Measurements from ENCODE around the gene FAM161B.
"Not testable (repeated sequence)": the region's sequence is repeated elsewhere in the genome, so short reads cannot be mapped to it uniquely, and the experiment has no call there.

Gene FAM161B

GRCh38 chr14:73942180-73942579 is 7.7 kb downstream of the FAM161B start:
- DNase-seq (ENCODE audit: low read depth), result no peak

DNA sequence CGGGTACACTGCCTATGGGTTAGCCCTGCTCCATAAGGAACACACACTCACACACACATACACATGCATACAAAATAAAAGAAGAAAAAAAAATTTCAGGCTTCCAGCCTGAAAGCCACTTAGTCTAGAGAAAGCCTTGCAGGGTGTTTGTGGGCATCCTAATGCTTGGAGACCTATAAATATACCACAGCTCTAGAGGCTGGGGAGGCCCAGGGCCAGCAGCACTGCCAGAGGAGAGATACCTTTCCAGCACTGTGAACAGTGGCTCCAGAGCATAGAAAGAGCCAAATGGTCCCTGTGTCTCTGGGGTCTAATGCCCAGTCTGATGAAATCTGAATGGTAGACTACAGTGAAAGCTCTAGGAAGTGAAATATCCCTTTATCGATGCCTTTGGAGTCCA is 12.9 kb downstream of the FAM161B start:
- DNase-seq (ENCODE audit: low read depth), result no peak

DNA sequence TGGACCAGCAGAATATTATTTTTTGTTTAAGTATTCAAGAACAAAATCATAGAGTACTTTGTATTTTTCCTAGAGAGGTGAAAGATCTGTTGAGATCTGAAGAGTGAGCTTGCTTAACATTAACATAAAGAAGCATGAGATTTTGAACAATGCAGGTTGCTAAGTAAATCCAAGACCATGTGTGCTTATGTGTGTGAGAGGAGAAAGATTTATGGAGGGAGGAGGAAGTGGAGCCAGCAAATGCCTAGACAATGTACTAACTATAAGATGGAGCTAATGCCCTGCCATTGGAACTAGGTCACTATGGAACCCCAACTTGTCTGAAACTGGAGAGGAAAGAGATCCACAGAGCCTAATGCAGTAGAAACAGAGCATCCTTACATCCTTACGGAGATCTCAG is 13.3 kb downstream of the FAM161B start:
- no peak for DNase-seq (ENCODE audit: low read depth)

- peak; percentile 9 for DNase-seq (ENCODE audit: low read depth)
These were observed 14.2 kb downstream of the FAM161B start for GRCh38 chr14:73935666-73936065.

DNA sequence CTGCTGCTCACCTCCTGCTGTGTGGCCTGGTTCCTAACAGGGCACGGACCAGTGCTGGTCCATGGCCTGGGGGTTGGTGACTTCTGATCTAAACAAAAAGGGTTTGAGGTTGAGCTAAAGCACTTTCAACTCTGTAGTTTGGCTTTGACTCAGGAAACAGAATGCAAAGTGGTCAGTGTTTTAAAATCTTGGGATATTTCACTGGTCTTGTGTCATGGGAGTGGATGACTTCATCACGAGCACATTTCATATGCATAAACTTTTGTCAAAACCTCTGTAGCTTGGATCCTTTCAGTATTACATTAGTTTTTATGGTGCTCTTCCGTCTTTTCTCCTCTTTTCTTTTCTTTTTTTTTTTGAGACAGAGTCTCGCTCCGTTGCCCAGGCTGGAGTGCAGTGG is 25.6 kb downstream of the FAM161B start:
- no peak for DNase-seq (ENCODE audit: low read depth)

DNA sequence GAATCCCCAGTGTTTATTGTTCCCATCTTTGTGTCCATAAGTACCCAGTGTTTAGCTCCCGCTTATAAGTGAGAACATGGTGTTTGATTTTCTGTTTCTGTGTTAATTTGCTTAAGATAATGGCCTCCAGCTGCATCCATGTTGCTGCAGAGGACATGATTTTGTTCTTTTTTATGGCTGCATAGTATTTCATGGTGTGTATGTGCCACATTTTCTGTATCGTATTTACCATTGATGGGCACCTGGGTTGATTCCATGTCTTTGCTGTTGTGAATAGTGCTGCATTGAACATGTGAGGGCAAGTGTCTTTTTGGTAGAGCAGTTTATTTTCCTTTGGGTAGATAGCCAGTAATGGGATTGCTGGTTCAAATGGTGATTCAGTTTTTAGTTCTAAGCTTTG is 30.4 kb downstream of the FAM161B start:
- not testable (repeated sequence) for DNase-seq (ENCODE audit: low read depth)

- no peak for DNase-seq (ENCODE audit: low read depth)
These were observed 33.6 kb downstream of the FAM161B start for GRCh38 chr14:73916324-73916723.

DNA sequence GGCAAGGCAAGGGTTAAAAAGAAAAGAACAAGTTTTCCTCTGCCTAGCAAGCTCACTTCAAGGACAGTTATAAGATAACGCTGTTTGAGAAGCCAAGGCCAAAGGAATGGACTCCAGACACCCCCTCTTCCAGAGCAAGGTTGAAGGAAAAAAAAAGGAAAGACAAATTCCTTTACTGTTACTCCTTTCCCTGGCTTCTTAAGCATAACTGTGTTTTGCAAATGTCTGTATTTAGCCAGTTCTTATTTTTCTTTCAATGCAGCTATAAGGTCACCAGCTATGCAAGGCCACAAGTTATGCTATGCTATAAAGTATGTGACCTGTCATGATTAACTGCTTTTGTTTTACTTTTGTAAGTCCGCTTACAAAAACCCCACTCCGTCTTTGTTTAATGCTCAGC is 36.6 kb downstream of the FAM161B start:
- peak; percentile 22 for DNase-seq (ENCODE audit: low read depth)

DNA sequence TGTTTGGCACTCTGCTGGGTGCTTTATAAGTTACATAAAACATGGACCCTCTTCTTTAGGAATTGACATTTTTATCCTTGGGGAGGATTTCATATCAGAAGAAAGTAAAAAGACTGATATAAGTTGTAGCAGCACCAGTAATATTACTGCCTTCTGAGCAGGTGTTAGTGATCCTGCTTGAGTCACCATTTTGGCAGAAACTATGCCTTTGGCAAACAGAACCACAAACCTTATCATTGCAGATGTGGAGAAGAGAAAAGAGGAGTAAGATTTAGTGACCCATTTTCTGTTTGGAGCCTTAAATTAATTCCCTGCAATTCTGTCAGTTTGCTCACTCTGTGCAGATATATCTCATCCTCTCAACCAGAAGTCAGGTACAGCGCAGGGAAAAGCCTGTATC is 40.2 kb downstream of the FAM161B start:
- no peak for DNase-seq (ENCODE audit: low read depth)

DNA sequence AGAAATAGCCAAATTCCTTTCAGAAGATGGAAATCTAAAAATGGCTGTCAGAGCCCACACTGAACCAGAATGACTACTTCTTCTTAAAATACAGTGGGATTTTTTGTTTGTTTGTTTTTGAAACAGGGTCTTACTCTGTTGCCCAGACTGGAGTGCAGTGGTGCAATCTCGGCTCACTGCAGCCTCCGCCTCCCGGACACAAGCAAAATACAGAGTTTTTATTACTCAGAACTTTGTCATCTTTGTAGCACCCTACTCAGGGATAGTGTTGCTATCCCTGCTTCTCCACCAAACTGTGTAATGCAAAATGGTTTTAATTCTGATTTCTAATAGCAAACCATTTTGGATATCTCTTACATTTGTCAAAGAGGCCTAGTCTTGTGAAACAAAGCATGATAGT is 46.9 kb downstream of the FAM161B start:
- peak; percentile 50 for DNase-seq (ENCODE audit: low read depth)

DNA sequence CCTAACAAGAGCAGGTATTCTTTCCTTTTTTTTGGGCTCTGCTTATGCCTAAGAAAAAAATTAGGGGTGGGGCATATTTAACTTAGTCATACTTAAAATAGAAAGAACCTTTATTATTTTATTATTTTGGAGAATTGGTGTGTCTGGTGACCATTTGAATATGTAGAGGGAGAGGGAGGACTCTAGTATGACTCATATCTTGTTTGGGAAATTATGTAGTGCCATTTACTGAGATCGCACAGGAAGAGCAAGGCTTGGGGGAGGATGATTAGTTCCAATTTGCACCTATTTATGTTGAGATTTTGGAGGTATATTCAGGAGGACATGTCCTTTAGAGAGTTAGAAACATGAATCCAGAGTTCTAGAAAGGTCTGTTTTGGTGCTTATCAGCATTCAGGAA is 53.4 kb downstream of the FAM161B start:
- DNase-seq (ENCODE audit: low read depth), result peak; percentile 37

- no peak for DNase-seq (ENCODE audit: low read depth)
These were observed 54.0 kb downstream of the FAM161B start for GRCh38 chr14:73895939-73896338.

DNA sequence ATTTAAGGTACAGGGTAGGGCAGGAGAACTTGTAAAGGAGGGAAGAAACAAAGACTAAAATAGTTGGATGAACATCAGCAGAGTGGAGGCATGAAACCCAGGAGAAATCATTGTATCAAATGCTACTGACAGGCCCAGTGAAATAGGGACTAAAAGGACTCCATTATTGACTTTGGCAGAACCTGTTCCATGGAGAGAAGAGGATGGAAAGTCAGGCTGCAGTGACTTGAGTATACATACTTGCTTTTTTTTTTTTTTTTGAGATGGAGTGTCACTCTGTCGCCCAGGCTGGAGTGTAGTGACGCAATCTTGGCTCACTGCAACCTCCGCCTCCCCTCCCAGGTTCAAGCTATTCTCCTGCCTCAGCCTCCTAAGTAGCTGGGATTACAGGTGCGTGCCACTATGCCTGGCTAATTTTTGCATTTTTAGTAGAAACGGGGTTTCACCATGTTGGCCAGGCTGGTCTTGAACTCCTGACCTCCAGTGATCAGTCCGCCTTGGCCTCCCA is 55.7 kb downstream of the FAM161B start:
- not testable (repeated sequence) for DNase-seq (ENCODE audit: low read depth)

DNA sequence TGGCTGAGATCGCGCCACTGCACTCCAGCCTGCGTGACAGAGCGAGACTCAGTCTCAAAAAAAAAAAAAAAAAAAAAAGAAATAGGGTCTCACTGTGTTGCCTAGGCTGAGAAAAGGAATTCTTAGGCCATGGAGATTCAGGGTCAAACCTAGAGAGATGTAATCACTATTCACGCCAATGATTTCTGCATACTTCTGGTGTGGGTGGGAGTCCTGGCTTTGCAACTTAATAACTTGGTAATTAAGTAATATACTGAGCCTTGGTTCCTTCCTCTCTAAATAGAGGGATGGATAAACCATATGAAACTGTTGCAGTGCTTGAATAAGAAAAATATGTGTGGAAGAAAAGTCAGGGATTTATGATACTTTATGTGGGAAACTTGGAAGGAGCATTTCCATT is 60.5 kb downstream of the FAM161B start:
- DNase-seq (ENCODE audit: low read depth), result peak; percentile 52

- peak; percentile 88 for DNase-seq (ENCODE audit: low read depth)
These were observed 60.9 kb downstream of the FAM161B start for GRCh38 chr14:73888971-73889370.

GRCh38 chr14:73888460-73888725 is 61.5 kb downstream of the FAM161B start:
- DNase-seq (ENCODE audit: low read depth), result peak; percentile 61

GRCh38 chr14:73887694-73888459 is 62.0 kb downstream of the FAM161B start:
- no peak for DNase-seq (ENCODE audit: low read depth)

- DNase-seq (ENCODE audit: low read depth), result no peak
These were observed 62.6 kb downstream of the FAM161B start for GRCh38 chr14:73887318-73887616.

DNA sequence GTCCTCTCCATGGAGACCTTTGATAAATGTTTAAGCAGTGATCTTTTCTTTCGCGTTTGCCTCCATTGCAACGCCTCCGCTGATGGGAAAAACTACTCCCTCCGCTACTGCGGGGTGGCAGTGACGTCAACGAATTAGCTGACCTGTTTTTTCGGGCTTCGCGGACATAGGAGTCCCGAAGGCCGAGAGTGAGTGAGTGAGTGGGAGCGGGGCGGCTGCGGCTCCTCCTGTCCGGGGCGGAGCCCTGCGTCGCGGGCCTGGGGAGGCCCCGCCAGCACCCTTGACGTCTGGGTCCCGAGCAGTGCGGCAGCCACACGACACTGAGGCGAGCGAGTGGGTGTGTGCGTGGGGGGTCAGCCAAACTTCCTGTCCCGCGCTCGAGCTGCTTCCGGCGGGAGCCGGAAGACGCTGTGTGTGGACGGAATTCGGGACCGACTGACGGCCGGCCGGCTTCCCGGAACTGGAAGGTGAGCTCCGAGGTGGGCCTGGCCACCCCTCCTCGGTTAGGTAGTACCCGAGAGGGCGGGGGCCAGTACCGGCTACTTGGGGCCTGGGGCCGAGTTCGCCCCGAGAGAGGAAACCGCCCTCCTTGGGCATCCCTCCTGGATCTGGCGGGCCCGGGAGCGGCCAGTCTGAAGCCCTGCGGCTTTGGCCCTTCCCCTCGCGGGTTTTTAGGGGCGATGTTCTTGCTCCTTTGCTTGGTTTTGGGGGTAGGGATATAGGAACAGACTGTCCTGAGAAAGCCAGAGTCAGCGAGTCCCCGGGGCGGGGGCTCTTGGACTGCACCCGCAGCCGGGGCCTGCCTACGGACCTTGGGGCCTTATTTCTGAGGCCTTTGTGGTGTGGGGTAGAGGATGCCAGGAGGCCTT is 63.2 kb downstream of the FAM161B start, which contains the start of gene ZNF410:
Gene ZNF410, plus strand, starts transcription at position 411 of the 869 bp plus-strand sequence. CDS start 5,317 bp downstream, outside the sequence.
- peak; percentile 98 for DNase-seq (ENCODE audit: low read depth)

DNA sequence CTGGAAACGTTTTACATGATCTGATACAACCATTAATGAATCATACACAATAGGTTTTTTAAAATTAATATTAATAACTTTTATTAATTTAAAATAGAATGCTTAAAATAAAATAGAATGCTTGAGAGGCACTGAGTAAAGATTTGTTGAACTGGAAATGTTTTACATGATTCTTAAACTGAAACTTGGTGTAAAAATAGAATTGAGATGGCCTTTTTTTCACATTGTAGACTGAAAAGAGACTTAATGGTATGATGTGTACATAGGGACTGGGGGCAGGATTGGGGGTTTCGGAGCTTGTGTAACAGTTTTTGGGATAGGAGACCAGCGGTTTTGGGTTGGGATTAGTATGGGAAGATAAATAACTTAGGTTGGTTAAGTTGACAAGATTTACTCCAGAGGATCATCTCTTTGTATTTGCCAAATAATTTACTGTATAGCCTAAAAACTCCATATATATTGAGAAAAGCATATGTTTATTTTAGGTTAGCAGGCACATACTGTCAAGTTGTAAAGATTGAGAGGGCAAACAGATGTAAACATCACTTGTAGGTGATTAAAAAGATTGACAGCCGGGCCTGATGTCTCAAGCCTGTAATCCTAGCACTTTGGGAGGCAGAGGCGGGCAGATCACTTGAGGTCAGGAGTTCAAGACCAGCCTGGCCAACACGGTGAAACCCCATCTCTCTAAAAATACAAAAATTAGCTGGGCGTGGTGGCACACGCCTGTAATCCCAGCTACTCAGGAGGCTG is 65.3 kb downstream of the FAM161B start:
- DNase-seq (ENCODE audit: low read depth), result no peak
